ENCODE measurements around the gene DPF3. TPM values are rescaled to one million over a fixed set of nuclear protein-coding genes. Genes with fewer than 3 reads are reported as not detected.
A peak's percentile ranks its signal among the peaks of the same experiment; 100 is the strongest.

Gene DPF3
- total and polyA plus RNA-seq, 9 of the 15 experiments (the other 6 are each of a cell fraction or from before 2014, with no cell fraction given): 0.21 to 4.9 (median 1.2) TPM

DNA sequence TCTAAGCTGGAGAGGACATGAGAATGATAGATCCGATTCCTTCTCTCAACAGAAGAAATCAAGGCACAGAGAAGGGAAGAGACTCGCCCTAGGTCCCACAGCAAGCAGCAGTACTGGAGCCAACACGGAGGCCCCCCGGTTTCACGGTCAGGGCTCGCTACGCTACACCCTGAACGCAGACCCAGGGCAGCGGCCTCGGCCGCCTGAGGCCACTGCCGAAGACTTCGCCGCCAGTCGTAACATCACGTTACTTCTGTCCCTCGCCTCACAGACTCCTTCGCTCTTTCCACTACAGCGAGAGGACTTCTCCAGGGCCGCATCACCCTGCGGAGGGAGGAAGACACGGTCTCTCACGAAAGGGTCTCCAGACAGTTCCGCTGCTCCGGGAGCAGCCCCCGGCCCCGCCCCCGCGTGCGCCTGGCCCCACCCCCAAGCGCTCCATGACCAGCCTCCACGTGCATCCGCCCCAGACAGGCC, 32.0 kb upstream of the DPF3 start (continued):
- TF ChIP-seq GABPB1 (CRISPR knock-in tag; IDR thresholded peaks at IDR 0.05) (peak; percentile 12; the same call in 1 of the 2 replicates), POLR2G (IDR thresholded peaks at IDR 0.05; ENCODE audit: low read depth, low read length) (0 out of 2 replicates have a peak, but pooled peaks have one; percentile 43), RFX7 (CRISPR knock-in tag; IDR thresholded peaks at IDR 0.05) (no peak), LCOR (CRISPR knock-in tag; IDR thresholded peaks at IDR 0.05) (no peak), FIP1L1 (IDR thresholded peaks at IDR 0.05; ENCODE audit: low read depth, low read length, poor library complexity, severe bottlenecking) (no peak), SUPT5H (IDR thresholded peaks at IDR 0.05) (peak; percentile 57), FOXP1 (CRISPR knock-in tag; IDR thresholded peaks at IDR 0.05) (peak; percentile 62; the same call in 1 of the 2 replicates), NFIC (IDR thresholded peaks at IDR 0.05) (0 out of 2 replicates have a peak, but pooled peaks have one; percentile 17), EGR1 (conservative IDR thresholded peaks at IDR 0.05) (peak; percentile 67)
- TF ChIP-seq, protein P1, sequence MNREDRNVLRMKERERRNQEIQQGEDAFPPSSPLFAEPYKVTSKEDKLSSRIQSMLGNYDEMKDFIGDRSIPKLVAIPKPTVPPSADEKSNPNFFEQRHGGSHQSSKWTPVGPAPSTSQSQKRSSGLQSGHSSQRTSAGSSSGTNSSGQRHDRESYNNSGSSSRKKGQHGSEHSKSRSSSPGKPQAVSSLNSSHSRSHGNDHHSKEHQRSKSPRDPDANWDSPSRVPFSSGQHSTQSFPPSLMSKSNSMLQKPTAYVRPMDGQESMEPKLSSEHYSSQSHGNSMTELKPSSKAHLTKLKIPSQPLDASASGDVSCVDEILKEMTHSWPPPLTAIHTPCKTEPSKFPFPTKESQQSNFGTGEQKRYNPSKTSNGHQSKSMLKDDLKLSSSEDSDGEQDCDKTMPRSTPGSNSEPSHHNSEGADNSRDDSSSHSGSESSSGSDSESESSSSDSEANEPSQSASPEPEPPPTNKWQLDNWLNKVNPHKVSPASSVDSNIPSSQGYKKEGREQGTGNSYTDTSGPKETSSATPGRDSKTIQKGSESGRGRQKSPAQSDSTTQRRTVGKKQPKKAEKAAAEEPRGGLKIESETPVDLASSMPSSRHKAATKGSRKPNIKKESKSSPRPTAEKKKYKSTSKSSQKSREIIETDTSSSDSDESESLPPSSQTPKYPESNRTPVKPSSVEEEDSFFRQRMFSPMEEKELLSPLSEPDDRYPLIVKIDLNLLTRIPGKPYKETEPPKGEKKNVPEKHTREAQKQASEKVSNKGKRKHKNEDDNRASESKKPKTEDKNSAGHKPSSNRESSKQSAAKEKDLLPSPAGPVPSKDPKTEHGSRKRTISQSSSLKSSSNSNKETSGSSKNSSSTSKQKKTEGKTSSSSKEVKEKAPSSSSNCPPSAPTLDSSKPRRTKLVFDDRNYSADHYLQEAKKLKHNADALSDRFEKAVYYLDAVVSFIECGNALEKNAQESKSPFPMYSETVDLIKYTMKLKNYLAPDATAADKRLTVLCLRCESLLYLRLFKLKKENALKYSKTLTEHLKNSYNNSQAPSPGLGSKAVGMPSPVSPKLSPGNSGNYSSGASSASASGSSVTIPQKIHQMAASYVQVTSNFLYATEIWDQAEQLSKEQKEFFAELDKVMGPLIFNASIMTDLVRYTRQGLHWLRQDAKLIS (CRISPR knock-in tag; IDR thresholded peaks at IDR 0.05): 0 out of 2 replicates have a peak, but pooled peaks have one; percentile 70
- TF ChIP-seq, protein P2, sequence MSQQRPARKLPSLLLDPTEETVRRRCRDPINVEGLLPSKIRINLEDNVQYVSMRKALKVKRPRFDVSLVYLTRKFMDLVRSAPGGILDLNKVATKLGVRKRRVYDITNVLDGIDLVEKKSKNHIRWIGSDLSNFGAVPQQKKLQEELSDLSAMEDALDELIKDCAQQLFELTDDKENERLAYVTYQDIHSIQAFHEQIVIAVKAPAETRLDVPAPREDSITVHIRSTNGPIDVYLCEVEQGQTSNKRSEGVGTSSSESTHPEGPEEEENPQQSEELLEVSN (IDR thresholded peaks at IDR 0.05; ENCODE audit: borderline replicate concordance in 1 of 2, extremely low read depth in 1 of 2, insufficient read depth in 1 of 2, insufficient read length in 1 of 2, low read depth in 1 of 2, low read length in 1 of 2, poor library complexity in 1 of 2, severe bottlenecking in 1 of 2): peak in 1 of 2 experiments; percentile 62
- TF ChIP-seq, protein P3, sequence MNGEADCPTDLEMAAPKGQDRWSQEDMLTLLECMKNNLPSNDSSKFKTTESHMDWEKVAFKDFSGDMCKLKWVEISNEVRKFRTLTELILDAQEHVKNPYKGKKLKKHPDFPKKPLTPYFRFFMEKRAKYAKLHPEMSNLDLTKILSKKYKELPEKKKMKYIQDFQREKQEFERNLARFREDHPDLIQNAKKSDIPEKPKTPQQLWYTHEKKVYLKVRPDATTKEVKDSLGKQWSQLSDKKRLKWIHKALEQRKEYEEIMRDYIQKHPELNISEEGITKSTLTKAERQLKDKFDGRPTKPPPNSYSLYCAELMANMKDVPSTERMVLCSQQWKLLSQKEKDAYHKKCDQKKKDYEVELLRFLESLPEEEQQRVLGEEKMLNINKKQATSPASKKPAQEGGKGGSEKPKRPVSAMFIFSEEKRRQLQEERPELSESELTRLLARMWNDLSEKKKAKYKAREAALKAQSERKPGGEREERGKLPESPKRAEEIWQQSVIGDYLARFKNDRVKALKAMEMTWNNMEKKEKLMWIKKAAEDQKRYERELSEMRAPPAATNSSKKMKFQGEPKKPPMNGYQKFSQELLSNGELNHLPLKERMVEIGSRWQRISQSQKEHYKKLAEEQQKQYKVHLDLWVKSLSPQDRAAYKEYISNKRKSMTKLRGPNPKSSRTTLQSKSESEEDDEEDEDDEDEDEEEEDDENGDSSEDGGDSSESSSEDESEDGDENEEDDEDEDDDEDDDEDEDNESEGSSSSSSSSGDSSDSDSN (IDR thresholded peaks at IDR 0.05; ENCODE audit: borderline replicate concordance in 1 of 2, low read depth in 2 of 2, low read length in 2 of 2): no peak
- TF ChIP-seq, protein P4, sequence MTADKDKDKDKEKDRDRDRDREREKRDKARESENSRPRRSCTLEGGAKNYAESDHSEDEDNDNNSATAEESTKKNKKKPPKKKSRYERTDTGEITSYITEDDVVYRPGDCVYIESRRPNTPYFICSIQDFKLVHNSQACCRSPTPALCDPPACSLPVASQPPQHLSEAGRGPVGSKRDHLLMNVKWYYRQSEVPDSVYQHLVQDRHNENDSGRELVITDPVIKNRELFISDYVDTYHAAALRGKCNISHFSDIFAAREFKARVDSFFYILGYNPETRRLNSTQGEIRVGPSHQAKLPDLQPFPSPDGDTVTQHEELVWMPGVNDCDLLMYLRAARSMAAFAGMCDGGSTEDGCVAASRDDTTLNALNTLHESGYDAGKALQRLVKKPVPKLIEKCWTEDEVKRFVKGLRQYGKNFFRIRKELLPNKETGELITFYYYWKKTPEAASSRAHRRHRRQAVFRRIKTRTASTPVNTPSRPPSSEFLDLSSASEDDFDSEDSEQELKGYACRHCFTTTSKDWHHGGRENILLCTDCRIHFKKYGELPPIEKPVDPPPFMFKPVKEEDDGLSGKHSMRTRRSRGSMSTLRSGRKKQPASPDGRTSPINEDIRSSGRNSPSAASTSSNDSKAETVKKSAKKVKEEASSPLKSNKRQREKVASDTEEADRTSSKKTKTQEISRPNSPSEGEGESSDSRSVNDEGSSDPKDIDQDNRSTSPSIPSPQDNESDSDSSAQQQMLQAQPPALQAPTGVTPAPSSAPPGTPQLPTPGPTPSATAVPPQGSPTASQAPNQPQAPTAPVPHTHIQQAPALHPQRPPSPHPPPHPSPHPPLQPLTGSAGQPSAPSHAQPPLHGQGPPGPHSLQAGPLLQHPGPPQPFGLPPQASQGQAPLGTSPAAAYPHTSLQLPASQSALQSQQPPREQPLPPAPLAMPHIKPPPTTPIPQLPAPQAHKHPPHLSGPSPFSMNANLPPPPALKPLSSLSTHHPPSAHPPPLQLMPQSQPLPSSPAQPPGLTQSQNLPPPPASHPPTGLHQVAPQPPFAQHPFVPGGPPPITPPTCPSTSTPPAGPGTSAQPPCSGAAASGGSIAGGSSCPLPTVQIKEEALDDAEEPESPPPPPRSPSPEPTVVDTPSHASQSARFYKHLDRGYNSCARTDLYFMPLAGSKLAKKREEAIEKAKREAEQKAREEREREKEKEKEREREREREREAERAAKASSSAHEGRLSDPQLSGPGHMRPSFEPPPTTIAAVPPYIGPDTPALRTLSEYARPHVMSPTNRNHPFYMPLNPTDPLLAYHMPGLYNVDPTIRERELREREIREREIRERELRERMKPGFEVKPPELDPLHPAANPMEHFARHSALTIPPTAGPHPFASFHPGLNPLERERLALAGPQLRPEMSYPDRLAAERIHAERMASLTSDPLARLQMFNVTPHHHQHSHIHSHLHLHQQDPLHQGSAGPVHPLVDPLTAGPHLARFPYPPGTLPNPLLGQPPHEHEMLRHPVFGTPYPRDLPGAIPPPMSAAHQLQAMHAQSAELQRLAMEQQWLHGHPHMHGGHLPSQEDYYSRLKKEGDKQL (CRISPR knock-in tag; IDR thresholded peaks at IDR 0.05; ENCODE audit: borderline replicate concordance): 0 out of 2 replicates have a peak, but pooled peaks have one; percentile 43

Data from K562 (cell line).